Spleen (tissue), 11 donors: ENCODE results near the gene ADAMTS1. TPM values are rescaled to one million over a fixed set of nuclear protein-coding genes. Genes with fewer than 3 reads are reported as not detected.

Experiments
- DNase-seq: peaks from one replicate; pipeline ENCODE4 v3.0.0-alpha.2; 2020
- H3K27ac ChIP-seq, 8 donors: fragments of 200-600 bp; sonication (generic) in 7 of 8; 1 replicate in 4 of 8; 2 replicates in 4 of 8; pipeline versions ENCODE4 v1.5.0 to v1.8.0; 2016 to 2021; ENCODE audit warnings: inconsistent platforms in 4 of 8, mild to moderate bottlenecking in 4 of 8, moderate library complexity in 1 of 8
- H3K27me3 ChIP-seq, 7 donors: fragments of 200-600 bp; sonication (generic) in 6 of 7; replicated peaks in 1 of 7; 1 replicate in 4 of 7; 2 replicates in 3 of 7; pipeline versions ENCODE4 v1.5.0 to v1.8.0; 2016 to 2021; ENCODE audit warnings: inconsistent platforms in 3 of 7, mild to moderate bottlenecking in 1 of 7
- H3K36me3 ChIP-seq, 6 donors: fragments of 200-600 bp; sonication (generic) in 5 of 6; 1 replicate in 4 of 6; 2 replicates in 2 of 6; pipeline versions ENCODE4 v1.5.0 to v1.8.0; 2016 to 2021; ENCODE audit warnings: inconsistent platforms in 2 of 6
- H3K4me1 ChIP-seq, 6 donors: fragments of 200-600 bp; sonication (generic) in 5 of 6; 1 replicate in 3 of 6; 2 replicates in 3 of 6; pipeline versions ENCODE4 v1.5.0 to v1.8.0; 2016 to 2021; ENCODE audit warnings: inconsistent platforms in 3 of 6
- H3K4me3 ChIP-seq, 8 donors: fragments of 200-600 bp; sonication (generic) in 7 of 8; 1 replicate in 4 of 8; 2 replicates in 4 of 8; pipeline versions ENCODE4 v1.5.0 to v1.8.0; 2016 to 2021; ENCODE audit warnings: inconsistent platforms in 4 of 8, mild to moderate bottlenecking in 4 of 8, moderate library complexity in 2 of 8
- H3K9me3 ChIP-seq, 8 donors: fragments of 200-600 bp; sonication (generic) in 7 of 8; 1 replicate in 4 of 8; 2 replicates in 4 of 8; pipeline versions ENCODE4 v1.5.0 to v1.8.0; 2016 to 2021; ENCODE audit warnings: inconsistent platforms in 4 of 8
- CTCF ChIP-seq, 11 experiments: fragments of 200-600 bp in 7 of 11; fragments of 450-650 bp in 4 of 11; sonication (generic) in 4 of 11; IDR thresholded peaks in 8 of 11; conservative IDR thresholded peaks in 3 of 11; 1 replicate in 7 of 11; 2 replicates in 4 of 11; pipeline versions ENCODE4 v1.4.0 to v1.8.0; 2016 to 2021; ENCODE audit warnings: antibody characterized with exemption in 11 of 11, inconsistent platforms in 4 of 11, mild to moderate bottlenecking in 1 of 11
- POLR2A ChIP-seq, 3 donors: fragments of 450-650 bp; IDR thresholded peaks; one replicate each; pipeline ENCODE4 v1.5.1; 2017; ENCODE audit warnings: antibody characterized with exemption in 3 of 3, mild to moderate bottlenecking in 1 of 3
- POLR2AphosphoS5 ChIP-seq, 3 donors: sonication (generic); formaldehyde crosslinking; IDR thresholded peaks; one replicate each; pipeline ENCODE4 v1.5.1; 2017; ENCODE audit warnings: antibody characterized with exemption in 3 of 3
- WGBS, 5 donors: extraction: QIAGEN DNeasy Blood & Tissue Kit in 3 of 5; methylation state at CpG; one replicate each; pipeline versions ENCODE4 v1.1.5 to v1.1.7; 2013 to 2018; 5-methylcytosine and 5-hydroxymethylcytosine counted together
- intact Hi-C: fragments of 100-400 bp; cut with DNase I; formaldehyde crosslinking; loops from one replicate; pipeline ENCODE4 v1.15.0; 2023; ENCODE audit warnings: low total_unique reads
- polyA plus RNA-seq, 3 donors: library from polyadenylated mRNA; stranded (reverse); fragments of 200-250 nt; gene quantifications; one replicate each; pipeline ENCODE4 v1.2.1, GENCODE V29; 2013
- total RNA-seq, 7 donors: library from RNA; depleted of rRNA in 3 of 7; stranded (reverse); fragments of >200 nt in 3 of 7; fragmentation: NEBNext Ultra II Directional in 4 of 7; extraction: Animal tissue kit (Norgen Biotek cat#: 25700) in 4 of 7; gene quantifications; one replicate each; pipeline versions ENCODE4 v1.1.0 to v1.2.1, GENCODE V29; 2016 to 2021
- donor health status: healthy with polysubstance abuse.
- donor health status: DM: no; HTN: no; CAD: no; lungs with moderate emphysema.
- donor health status: DM: no; HTN: no; CAD: no.
- donor health status: Bipolar disorder and iron deficiency.
- donor health status: healthy.
- donor health status: DM: no; HTN: no; CAD: no.
- donor health status: DM: yes; HTN: yes; CAD: no.

Gene ADAMTS1
- total and polyA plus RNA-seq, 10 donors = 2.3 to 71.6 (median 21.9) TPM

- H3K4me3 ChIP-seq = no peak overlapping the region
- H3K27me3 ChIP-seq = no peaks in the 10 kb centered on the region
- H3K9me3 ChIP-seq = peaks cover 0 to 8% (median 0%) of the 10 kb centered on the region in 8 donors
- no peaks in the 10 kb centered on the region for H3K4me1 ChIP-seq
- 85 to 89% (median 88%) methylated on average over 10 of the region's 10 CpGs for WGBS, 5 donors
- no peaks in the 10 kb centered on the region for H3K36me3 ChIP-seq
- intact Hi-C loops = no loop called here
- H3K27ac ChIP-seq = no peak overlapping the region
- TF ChIP-seq POLR2AphosphoS5 (IDR thresholded peaks at IDR 0.05) (no peak), POLR2A (IDR thresholded peaks at IDR 0.05) (no peak), CTCF (IDR thresholded peaks at IDR 0.05 in 8 of 11, conservative IDR thresholded peaks at IDR 0.05 in 3 of 11) (no peak)
- no peak for DNase-seq
These were observed 49.8 kb downstream of the ADAMTS1 start for GRCh38 chr21:26795412-26795805.

- WGBS, 5 donors = 70 to 90% (median 83%) methylated on average over 5 of the region's 5 CpGs
- H3K4me3 ChIP-seq = no peak overlapping the region
- peaks cover 0 to 8% (median 0%) of the 10 kb centered on the region in 8 donors for H3K9me3 ChIP-seq
- intact Hi-C loops = no loop called here
- no peak for DNase-seq
- no peak for TF ChIP-seq POLR2AphosphoS5 (IDR thresholded peaks at IDR 0.05)
- TF ChIP-seq POLR2A (IDR thresholded peaks at IDR 0.05) = no peak
- TF ChIP-seq CTCF (IDR thresholded peaks at IDR 0.05 in 8 of 11, conservative IDR thresholded peaks at IDR 0.05 in 3 of 11) = no peak
- no peaks in the 10 kb centered on the region for H3K27me3 ChIP-seq
- H3K36me3 ChIP-seq = no peaks in the 10 kb centered on the region
- H3K27ac ChIP-seq = no peak overlapping the region
- H3K4me1 ChIP-seq = no peaks in the 10 kb centered on the region
These were observed 50.4 kb downstream of the ADAMTS1 start for GRCh38 chr21:26794597-26795411.

- no peak overlapping the region for H3K4me3 ChIP-seq
- TF ChIP-seq POLR2AphosphoS5 (IDR thresholded peaks at IDR 0.05) = no peak
- TF ChIP-seq POLR2A (IDR thresholded peaks at IDR 0.05) = no peak
- TF ChIP-seq CTCF (IDR thresholded peaks at IDR 0.05 in 8 of 11, conservative IDR thresholded peaks at IDR 0.05 in 3 of 11) = no peak
- H3K4me1 ChIP-seq = no peaks in the 10 kb centered on the region
- no peaks in the 10 kb centered on the region for H3K27me3 ChIP-seq
- intact Hi-C loops = no loop called here
- H3K27ac ChIP-seq = no peak overlapping the region
- H3K9me3 ChIP-seq = peaks cover 0 to 8% (median 0%) of the 10 kb centered on the region in 8 donors
- H3K36me3 ChIP-seq = no peaks in the 10 kb centered on the region
- DNase-seq = no peak
These were observed 54.9 kb downstream of the ADAMTS1 start for GRCh38 chr21:26790296-26790695.

GRCh38 chr21:26788790-26789189 lies 56.4 kb downstream of the ADAMTS1 start:
- intact Hi-C loops = no loop called here
- no peaks in the 10 kb centered on the region for H3K27me3 ChIP-seq
- H3K4me3 ChIP-seq = no peak overlapping the region
- no peaks in the 10 kb centered on the region for H3K36me3 ChIP-seq
- no peak for DNase-seq
- TF ChIP-seq POLR2AphosphoS5 (IDR thresholded peaks at IDR 0.05) = no peak
- no peak for TF ChIP-seq POLR2A (IDR thresholded peaks at IDR 0.05)
- TF ChIP-seq CTCF (IDR thresholded peaks at IDR 0.05 in 8 of 11, conservative IDR thresholded peaks at IDR 0.05 in 3 of 11) = no peak
- 68 to 84% (median 81%) methylated on average over 8 of the region's 8 CpGs for WGBS, 5 donors
- H3K4me1 ChIP-seq = no peaks in the 10 kb centered on the region
- H3K9me3 ChIP-seq = no peaks in the 10 kb centered on the region
- H3K27ac ChIP-seq = no peak overlapping the region
